OCI-LY3 (cell line): ENCODE data around the gene CSNK2A2.
A peak's percentile ranks its signal among the peaks of the same experiment; 100 is the strongest.

Experiments used
- H2AFZ ChIP-seq: fragments of 200-600, 300-600 bp; shearing (Covaris generic); 2 replicates; pipeline ENCODE4 v1.6.0; 2014; ENCODE audit warnings: antibody characterized with exemption, low read depth, low read length
- H3K27ac ChIP-seq: fragments of 200-600, 300-600 bp; sonication (generic); 2 replicates; pipeline ENCODE4 v1.5.1; 2014; ENCODE audit warnings: mild to moderate bottlenecking, low read length, moderate library complexity, mixed read lengths
- H3K27me3 ChIP-seq: fragments of 200-600, 300-600 bp; sonication (generic); 2 replicates; pipeline ENCODE4 v1.6.1; 2014; ENCODE audit warnings: low read depth, low read length, mixed read lengths
- H3K36me3 ChIP-seq: fragments of 200-600, 300-600 bp; sonication (generic); replicated peaks from 2 replicates; pipeline ENCODE3; 2014; ENCODE audit warnings: low read depth, low read length, mixed read lengths
- H3K4me1 ChIP-seq: fragments of 300-600, 200-600 bp; sonication (generic); 2 replicates; pipeline ENCODE4 v1.6.1; 2014; ENCODE audit warnings: low read length, mixed read lengths
- H3K4me2 ChIP-seq: fragments of 200-600, 300-600 bp; sonication (generic); 2 replicates; pipeline ENCODE4 v1.6.1; 2014; ENCODE audit warnings: low read length, mixed read lengths
- H3K4me3 ChIP-seq: fragments of 300-600, 200-600 bp; sonication (generic); 2 replicates; pipeline ENCODE4 v1.5.1; 2014; ENCODE audit warnings: antibody characterized with exemption, mild to moderate bottlenecking, low read length, moderate library complexity
- H3K79me2 ChIP-seq: fragments of 300-600, 200-600 bp; shearing (Covaris generic); 2 replicates; pipeline ENCODE4 v1.6.1; 2014; ENCODE audit warnings: mild to moderate bottlenecking, low read length, mixed read lengths
- H3K9ac ChIP-seq: fragments of 300-600, 200-600 bp; shearing (Covaris generic); 2 replicates; pipeline ENCODE4 v1.6.0; 2014; ENCODE audit warnings: mild to moderate bottlenecking, low read length, moderate library complexity
- H3K9me3 ChIP-seq: fragments of 200-600, 300-600 bp; shearing (Covaris generic); 2 replicates; pipeline ENCODE4 v1.6.1; 2014; ENCODE audit warnings: low read length, mixed read lengths; ENCODE audit not compliant: insufficient read depth
- H4K20me1 ChIP-seq: fragments of 200-600, 300-600 bp; sonication (generic); 2 replicates; pipeline ENCODE4 v1.6.1; 2016; ENCODE audit warnings: low read length, mixed read lengths; ENCODE audit not compliant: insufficient read depth
- EZH2phosphoT487 ChIP-seq: fragments of 200-600 bp; shearing (Covaris generic); IDR thresholded peaks from 2 replicates; pipeline ENCODE4 v1.6.1; 2018; ENCODE audit warnings: antibody characterized with exemption, mixed run types, low read depth
- TF ChIP-seq, protein P1 (sequence below): fragments of 200-600, 300-600 bp; sonication (generic); IDR thresholded peaks from 2 replicates; pipeline ENCODE4 v1.5.1; 2014; ENCODE audit warnings: antibody characterized with exemption, low read length, low read depth

CSNK2A2 gene

DNA sequence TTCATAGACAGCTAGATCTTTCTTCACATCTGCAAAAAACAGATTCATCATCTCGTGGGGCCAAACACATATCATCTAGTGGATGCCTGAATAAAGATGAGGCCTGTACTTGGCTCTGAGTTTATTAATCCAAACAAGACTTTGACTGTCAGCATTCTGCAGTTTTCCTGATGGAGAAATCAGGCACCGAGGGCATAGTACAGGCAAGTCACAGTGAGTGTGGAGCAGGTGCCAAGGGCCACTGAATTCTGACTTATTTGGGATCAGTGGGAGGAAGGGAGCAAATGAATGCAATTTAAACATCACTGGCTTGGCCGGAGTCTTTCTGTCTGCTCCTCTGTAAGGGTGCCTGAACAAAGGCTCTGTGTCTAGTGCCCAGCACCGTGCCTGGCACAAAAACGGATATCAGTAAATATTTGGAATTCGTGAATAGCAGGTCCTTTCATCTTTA lies 69.7 kb downstream of the CSNK2A2 start:
- Histone ChIP-seq H3K9me3 (no peaks in the 10 kb centered on the region), H3K27ac (no peak overlapping the region), H3K4me3 (peak overlapping the region; percentile 94), H3K27me3 (no peaks in the 10 kb centered on the region), H4K20me1 (peaks cover 48% of the 10 kb centered on the region), H3K79me2 (peaks cover 55% of the 10 kb centered on the region), H2AFZ (no peak overlapping the region), H3K36me3 (peaks cover 9% of the 10 kb centered on the region), H3K4me2 (peak overlapping the region; percentile 97), H3K9ac (peak overlapping the region; percentile 91), H3K4me1 (peaks cover 32% of the 10 kb centered on the region)
- no peak for TF ChIP-seq EZH2phosphoT487
- TF ChIP-seq, protein P1, sequence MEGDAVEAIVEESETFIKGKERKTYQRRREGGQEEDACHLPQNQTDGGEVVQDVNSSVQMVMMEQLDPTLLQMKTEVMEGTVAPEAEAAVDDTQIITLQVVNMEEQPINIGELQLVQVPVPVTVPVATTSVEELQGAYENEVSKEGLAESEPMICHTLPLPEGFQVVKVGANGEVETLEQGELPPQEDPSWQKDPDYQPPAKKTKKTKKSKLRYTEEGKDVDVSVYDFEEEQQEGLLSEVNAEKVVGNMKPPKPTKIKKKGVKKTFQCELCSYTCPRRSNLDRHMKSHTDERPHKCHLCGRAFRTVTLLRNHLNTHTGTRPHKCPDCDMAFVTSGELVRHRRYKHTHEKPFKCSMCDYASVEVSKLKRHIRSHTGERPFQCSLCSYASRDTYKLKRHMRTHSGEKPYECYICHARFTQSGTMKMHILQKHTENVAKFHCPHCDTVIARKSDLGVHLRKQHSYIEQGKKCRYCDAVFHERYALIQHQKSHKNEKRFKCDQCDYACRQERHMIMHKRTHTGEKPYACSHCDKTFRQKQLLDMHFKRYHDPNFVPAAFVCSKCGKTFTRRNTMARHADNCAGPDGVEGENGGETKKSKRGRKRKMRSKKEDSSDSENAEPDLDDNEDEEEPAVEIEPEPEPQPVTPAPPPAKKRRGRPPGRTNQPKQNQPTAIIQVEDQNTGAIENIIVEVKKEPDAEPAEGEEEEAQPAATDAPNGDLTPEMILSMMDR = no peak

DNA sequence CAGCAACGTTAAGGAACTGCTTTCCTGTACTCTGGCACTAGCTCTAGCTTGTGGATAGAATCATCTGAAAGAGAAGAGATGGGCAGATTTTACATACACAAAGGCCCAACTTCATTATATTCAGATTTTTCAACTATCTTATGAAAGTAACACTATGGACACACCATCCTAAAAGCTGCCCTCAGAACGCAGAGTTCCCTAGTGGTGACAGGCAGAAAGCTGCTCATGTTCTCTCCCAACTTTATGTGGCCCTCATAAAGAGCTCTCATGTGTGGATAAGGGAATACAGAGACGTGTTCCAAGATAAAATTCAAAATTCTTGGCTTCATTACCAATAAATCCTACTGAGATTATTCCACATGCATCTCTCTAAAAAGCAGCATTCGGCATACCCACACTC lies 70.3 kb downstream of the CSNK2A2 start:
- peaks cover 32% of the 10 kb centered on the region for H3K4me1 ChIP-seq
- no peak overlapping the region for H3K27ac ChIP-seq
- peaks cover 49% of the 10 kb centered on the region for H4K20me1 ChIP-seq
- H3K27me3 ChIP-seq = no peaks in the 10 kb centered on the region
- TF ChIP-seq, protein P1 = no peak
- TF ChIP-seq EZH2phosphoT487 = no peak
- H3K4me3 ChIP-seq = peak overlapping the region; percentile 94
- H3K4me2 ChIP-seq = peak overlapping the region; percentile 97
- H3K36me3 ChIP-seq = peaks cover 9% of the 10 kb centered on the region
- H2AFZ ChIP-seq = no peak overlapping the region
- peak overlapping the region; percentile 91; the same call in 1 of the 2 replicates for H3K9ac ChIP-seq
- H3K9me3 ChIP-seq = no peaks in the 10 kb centered on the region
- peaks cover 61% of the 10 kb centered on the region for H3K79me2 ChIP-seq

DNA sequence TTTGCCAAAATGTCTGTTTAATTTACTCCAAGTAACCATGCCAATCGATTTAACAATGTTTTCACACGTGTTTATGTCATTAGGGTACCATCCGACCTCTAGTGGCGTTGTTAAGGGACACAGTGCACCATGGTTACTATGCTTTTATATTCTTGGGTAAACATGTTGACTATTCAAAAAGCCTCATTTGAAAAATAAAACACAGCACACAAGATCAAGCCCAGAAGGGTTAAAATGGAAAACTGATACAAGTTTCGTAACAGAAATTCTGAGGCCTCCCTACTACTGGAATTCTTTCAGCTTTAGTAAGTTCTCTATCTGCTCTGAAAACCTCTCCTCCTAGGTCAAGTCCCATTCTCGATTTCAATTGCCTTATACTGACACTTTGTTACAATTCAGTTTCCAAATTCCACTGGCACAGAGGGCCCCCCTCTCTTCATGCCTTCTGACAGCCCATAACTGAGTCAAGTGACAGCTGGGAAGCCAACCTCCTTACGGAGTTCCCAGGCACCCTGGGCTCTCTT lies 70.8 kb downstream of the CSNK2A2 start:
- Histone ChIP-seq H3K9ac (no peak overlapping the region), H3K27me3 (no peaks in the 10 kb centered on the region), H3K36me3 (peaks cover 9% of the 10 kb centered on the region), H3K79me2 (peaks cover 64% of the 10 kb centered on the region), H4K20me1 (peaks cover 54% of the 10 kb centered on the region), H2AFZ (no peak overlapping the region), H3K9me3 (no peaks in the 10 kb centered on the region), H3K4me1 (peaks cover 32% of the 10 kb centered on the region), H3K27ac (no peak overlapping the region), H3K4me2 (peak overlapping the region; percentile 97), H3K4me3 (peak overlapping the region; percentile 94; the same call in 1 of the 2 replicates)
- TF ChIP-seq EZH2phosphoT487 = no peak
- TF ChIP-seq, protein P1 = peak; percentile 63

DNA sequence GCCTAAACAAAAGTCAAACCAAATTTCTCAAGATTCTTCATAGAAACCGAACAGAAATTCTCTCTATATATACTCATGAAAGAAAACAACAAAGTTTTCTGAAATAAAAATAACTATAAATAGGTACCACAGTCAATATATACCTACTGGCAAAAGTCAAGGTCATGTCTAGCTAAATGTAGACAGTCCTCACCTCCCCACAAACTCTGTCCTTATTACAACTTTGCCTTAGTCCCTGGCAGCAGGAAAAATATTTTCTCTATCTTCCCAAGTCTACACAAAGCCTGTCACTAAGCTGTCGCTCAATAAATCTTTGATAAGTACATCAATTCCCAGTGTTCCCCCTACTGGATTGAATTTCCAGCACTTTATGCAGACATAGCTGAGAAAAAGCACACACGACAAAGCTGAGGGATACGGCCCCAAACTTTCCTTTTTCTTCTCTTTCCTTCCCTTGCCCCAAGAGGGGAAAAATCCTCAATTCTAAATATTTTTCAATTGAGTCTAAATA lies 71.4 kb downstream of the CSNK2A2 start:
- peaks cover 60% of the 10 kb centered on the region for H4K20me1 ChIP-seq
- peak overlapping the region; percentile 97 for H3K4me2 ChIP-seq
- no peaks in the 10 kb centered on the region for H3K27me3 ChIP-seq
- H3K27ac ChIP-seq = no peak overlapping the region
- no peaks in the 10 kb centered on the region for H3K9me3 ChIP-seq
- H3K9ac ChIP-seq = no peak overlapping the region
- peaks cover 70% of the 10 kb centered on the region for H3K79me2 ChIP-seq
- TF ChIP-seq, protein P1 = no peak
- TF ChIP-seq EZH2phosphoT487 = no peak
- no peak overlapping the region for H2AFZ ChIP-seq
- H3K36me3 ChIP-seq = peaks cover 9% of the 10 kb centered on the region
- peaks cover 38% of the 10 kb centered on the region for H3K4me1 ChIP-seq
- no peak overlapping the region for H3K4me3 ChIP-seq
